ENCODE results near the gene MDH2.
"Not testable (repeated sequence)": the region's sequence is repeated elsewhere in the genome, so short reads cannot be mapped to it uniquely, and the experiment has no call there.

The MDH2 gene

DNA sequence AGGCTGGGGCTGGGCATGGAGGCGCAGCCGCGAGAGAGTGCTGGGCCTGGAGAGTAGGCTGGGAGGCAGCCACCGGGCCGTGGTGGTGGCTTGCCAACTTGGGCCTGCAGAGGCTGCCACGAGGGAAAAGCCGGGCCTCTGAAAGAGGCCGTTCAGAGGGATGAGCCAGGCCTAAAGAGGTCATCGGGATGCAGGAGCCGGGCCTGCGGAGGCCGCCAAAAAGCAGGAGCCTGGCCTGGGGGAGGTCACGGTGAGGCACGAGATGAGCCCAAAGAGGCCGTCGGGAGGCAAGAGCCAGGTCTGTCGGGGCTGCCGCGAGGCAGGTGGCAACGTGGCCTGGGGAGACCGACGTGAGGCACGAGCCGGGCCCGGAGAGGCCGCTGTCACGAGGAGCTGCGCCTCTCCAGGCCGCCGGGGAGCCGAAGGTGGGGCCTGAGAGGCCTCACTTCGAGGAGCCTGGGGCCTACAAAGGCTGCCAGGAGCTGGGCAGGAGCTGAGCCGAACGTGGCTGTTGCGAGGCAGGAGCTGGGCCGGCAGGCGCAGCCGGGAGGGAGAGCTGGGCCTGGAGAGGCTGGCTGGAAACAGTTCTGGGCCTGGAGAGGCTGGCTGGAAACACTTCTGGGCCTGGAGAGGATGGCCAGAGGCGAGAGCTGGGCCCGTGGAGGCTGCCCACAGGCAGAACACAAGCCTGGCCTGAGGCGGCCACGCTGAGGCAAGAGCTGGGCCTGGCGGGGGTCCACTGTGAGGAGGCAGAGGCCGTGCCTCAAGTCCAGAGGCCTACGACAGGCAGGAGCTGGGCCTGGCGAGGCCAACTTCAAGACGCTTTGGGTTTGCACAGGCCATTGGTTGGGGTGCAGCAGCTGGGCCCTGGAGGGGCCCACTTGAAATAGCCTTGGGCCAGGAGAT is 24.6 kb downstream of the MDH2 start:
- DNase-seq: no peak

GRCh38 chr7:76073335-76073990 is 25.6 kb downstream of the MDH2 start:
- DNase-seq: no peak

- DNase-seq: no peak
These were observed 26.5 kb downstream of the MDH2 start for GRCh38 chr7:76074306-76074971.

DNA sequence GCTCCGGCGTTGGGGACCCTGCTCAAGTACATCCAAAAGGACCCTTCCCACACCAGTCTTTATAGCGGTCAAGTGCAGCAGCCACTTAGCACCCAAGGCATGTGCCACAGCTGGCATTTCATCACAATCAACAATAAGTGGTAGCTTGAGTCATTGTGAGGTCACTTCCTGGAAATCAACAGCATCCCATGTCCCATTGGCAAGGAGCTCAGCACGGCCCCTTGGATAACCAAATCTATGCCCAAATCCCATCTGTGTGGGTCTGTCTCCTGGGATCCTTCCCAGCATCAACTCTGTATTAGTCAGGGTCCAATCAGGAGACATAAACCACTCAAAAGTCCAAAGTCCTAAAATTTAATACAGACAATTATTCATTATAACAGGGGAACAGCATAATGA is 27.1 kb downstream of the MDH2 start:
- DNase-seq: no peak

DNA sequence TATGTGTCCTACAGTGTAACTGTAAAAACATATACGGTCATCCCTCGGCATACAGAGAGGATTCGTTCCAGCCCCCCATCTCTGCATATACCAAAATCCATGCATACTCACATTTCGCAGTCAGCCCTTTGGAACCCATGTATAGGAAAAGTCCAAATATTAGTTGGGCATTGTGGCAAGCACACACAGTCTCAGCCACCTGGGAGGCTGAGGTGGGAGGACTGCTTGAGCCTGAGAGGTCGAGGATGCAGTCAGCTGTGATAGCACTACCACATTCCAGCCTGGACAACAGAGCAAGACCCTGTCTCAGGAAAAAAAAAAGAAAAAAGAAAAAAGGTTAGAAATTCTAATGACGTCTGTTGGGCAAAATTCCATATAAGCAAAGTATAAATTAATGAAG is 29.1 kb downstream of the MDH2 start:
- no peak for DNase-seq

DNA sequence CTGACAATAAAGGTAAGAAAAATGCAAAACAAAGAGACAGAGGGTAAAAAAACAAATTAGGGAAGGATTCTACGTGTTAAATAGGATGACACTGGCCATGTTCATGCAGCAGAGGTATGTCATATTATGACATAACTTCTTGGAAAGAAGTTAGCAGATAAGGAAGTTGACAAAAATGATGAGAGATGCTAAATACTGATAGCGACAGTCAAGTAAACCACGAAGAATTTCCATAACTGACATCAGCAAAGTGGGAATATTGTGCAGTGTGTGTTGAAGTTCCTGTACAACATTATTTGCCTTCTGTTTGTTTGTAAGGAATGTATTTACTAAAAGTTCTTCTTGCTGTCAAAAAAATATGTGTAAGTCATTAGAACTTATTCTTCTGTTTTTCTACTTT is 29.5 kb downstream of the MDH2 start:
- peak; percentile 88 for DNase-seq

DNA sequence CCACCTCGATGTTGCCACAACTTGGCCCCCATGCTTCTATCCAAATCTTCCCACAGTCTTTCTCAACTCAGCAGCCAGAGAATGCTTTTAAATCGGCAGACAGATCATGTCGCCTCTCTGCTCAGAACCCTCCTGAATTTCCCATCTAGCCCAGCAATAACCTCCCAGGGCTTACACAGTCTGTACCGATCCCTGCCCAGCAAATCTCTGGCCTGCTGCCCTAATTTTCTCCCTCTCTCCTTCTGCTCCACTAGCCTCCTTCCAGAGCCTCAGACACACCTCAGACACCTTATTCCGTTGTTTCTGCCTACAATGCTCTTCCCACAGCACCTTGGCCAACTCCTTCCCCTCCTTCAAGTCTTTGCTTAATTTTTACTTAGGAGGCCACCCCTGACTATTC is 32.3 kb downstream of the MDH2 start:
- no peak for DNase-seq

- DNase-seq: not testable (repeated sequence)
These were observed 36.2 kb downstream of the MDH2 start for GRCh38 chr7:76084115-76084514.

GRCh38 chr7:76086070-76086469 is 38.2 kb downstream of the MDH2 start:
- no peak for DNase-seq

GRCh38 chr7:76087362-76087791 is 39.5 kb downstream of the MDH2 start:
- not testable (repeated sequence) for DNase-seq

DNA sequence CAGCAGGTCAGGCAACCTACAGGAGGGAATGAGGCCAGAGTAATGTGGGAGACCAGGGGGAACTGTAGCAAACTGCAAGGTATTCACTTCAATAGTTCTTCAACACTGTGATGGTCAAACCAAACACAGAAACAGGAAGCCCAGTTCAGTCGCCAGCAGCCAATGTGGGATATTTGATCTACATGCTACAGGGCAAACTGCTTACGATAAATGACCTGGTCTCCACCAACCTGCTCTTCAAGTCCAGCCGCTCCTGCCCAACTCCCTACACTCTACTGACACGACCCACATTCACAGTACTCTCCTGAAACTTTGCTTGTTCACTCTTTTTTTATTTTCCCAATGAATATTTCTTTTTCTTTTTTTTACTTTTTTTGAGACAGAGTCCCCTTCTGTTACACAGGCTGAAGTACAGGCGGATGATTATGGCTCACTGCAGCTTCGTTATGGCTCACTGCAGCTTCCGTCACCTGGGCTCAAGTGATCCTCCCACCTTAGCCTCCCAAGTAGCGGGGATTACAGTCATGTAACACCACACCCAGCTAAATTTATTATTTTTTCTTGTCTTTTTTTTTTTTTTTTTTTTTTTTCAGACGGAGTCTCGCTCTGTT is 42.1 kb downstream of the MDH2 start:
- no peak for DNase-seq

DNA sequence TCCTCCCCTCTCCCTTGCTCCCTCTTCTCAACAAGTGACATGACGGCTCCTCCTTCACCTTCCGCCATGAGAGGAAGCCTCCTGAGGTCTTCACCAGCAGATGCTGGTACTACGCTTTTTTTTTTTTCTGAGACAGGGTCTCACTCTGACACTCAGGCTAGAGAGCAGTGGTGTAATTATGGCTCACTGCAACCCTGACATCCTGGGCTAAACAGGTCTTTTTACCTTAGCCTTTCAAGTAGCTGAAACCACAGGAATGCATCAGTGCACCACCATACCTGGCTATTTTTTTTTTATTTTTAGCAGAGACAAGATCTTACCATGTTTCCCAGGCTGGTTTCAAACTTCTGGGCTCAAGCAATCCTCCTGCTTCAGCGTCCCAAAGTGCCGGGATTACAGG is 43.6 kb downstream of the MDH2 start:
- no peak for DNase-seq

GRCh38 chr7:76093531-76093930 is 45.6 kb downstream of the MDH2 start:
- DNase-seq: not testable (repeated sequence)

- not testable (repeated sequence) for DNase-seq
These were observed 46.4 kb downstream of the MDH2 start for GRCh38 chr7:76094326-76094725.

DNA sequence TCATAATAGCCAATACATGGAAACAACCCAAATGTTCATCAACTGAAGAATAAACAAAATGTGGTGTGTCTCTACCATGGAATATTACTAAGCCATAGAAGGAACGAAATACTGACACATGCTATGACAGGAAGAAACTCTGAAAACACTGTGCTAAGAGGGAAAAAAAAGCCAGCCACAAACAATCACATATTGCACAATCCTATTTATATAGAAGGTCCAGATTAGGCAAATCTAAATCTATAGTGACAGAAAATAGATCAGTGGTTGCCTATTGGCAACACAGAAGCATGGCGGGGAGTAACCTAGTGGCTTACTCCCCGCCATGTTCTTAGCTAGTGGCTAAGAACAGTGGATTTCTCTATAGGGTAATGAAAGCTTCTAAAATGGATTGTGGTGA is 48.0 kb downstream of the MDH2 start:
- no peak for DNase-seq

DNA sequence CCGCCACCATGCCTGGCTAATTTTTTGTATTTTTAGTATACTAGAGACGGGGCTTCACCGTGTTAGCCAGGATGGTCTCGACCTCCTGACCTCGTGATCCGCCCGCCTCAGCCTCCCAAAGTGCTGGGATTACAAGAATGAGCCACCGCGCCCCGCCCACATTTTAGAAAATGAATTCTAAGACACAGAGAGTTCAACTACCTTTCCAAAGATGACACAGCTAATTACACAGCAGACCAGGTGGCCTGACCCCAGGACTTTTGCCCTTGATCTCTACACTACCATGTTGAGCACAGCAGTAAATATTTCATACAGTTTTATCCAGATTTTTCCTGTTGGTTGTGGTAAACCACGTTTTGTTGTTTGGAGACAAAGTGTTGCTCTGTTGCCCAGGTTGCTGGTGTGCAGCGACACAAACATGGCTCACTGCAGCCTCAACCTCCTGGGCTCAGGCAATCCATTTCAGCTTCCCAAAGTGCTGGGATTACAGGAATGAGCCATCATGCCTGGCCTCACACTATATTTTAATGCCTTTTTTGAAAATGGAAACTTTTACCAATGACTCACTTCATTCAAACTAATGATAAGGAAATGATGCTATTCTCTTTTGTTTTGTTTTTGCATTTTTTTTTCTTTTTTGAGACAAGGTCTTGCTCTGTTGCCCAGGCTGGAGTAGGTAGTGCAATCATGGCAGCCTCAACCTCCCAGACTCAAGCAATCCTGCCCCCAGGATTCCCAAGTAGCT is 54.0 kb downstream of the MDH2 start:
- not testable (repeated sequence) for DNase-seq

DNA sequence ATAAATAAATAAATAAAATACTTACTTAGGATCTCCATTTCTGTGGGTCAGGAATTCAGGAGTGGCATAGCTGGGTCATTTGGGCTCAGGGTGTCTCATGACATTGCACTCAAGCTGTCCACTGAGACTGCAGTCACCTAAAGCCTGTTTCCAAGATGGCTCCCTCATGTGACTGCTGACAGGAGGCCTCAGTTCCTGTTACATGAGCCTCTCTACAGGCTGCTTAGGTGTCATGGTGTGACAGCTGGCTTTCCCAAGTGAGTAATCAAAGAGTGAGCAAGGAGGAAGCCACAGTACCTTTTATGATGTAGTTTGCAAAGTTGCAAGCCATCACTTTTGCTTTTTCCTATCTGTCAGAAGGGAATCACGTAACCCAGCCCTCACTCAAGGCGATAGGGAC is 55.9 kb downstream of the MDH2 start:
- not testable (repeated sequence) for DNase-seq

- DNase-seq: not testable (repeated sequence)
These were observed 58.2 kb downstream of the MDH2 start for GRCh38 chr7:76106130-76106529.

GRCh38 chr7:76106893-76107292 is 59.0 kb downstream of the MDH2 start:
- DNase-seq: no peak

GRCh38 chr7:76108540-76109233 is 60.8 kb downstream of the MDH2 start:
- DNase-seq: peak; percentile 51

GRCh38 chr7:76113042-76113630 is 65.2 kb downstream of the MDH2 start:
- DNase-seq: not testable (repeated sequence)

Data from GF-D8 (cell line).